ENCODE data around the gene KIAA1191. TPM values are rescaled to one million over a fixed set of nuclear protein-coding genes. Genes with fewer than 3 reads are reported as not detected.
"Not testable (repeated sequence)": the region's sequence is repeated elsewhere in the genome, so short reads cannot be mapped to it uniquely, and the experiment has no call there.

KIAA1191 gene
- 60.7 TPM for polyA plus RNA-seq (ENCODE audit: insufficient read length)

GRCh38 chr5:176361437-176362232, at the start of gene KIAA1191:
Gene KIAA1191 (minus strand): TSS chr5:176361764. CDS start chr5:176359508, 2,256 bp downstream.
- peak; percentile 72 for DNase-seq (ENCODE audit: low read depth)

GRCh38 chr5:176410486-176411180, 49.1 kb upstream of the KIAA1191 start:
- no peak for DNase-seq (ENCODE audit: low read depth)

GRCh38 chr5:176409765-176410164, 48.2 kb upstream of the KIAA1191 start:
- no peak for DNase-seq (ENCODE audit: low read depth)

GRCh38 chr5:176408590-176408989, 47.0 kb upstream of the KIAA1191 start:
- DNase-seq (ENCODE audit: low read depth), result no peak

- DNase-seq (ENCODE audit: low read depth), result not testable (repeated sequence)
Observed at GRCh38 chr5:176408252-176408573, 46.6 kb upstream of the KIAA1191 start.

- no peak for DNase-seq (ENCODE audit: low read depth)
Observed at GRCh38 chr5:176407456-176408251, 46.1 kb upstream of the KIAA1191 start.

- no peak for DNase-seq (ENCODE audit: low read depth)
Observed at GRCh38 chr5:176406436-176407052, 45.0 kb upstream of the KIAA1191 start.

- DNase-seq (ENCODE audit: low read depth), result no peak
Observed at GRCh38 chr5:176405656-176406435, 44.3 kb upstream of the KIAA1191 start.

GRCh38 chr5:176401281-176402205, 40.0 kb upstream of the KIAA1191 start:
- no peak for DNase-seq (ENCODE audit: low read depth)

GRCh38 chr5:176400382-176401156, 39.0 kb upstream of the KIAA1191 start:
- no peak for DNase-seq (ENCODE audit: low read depth)

- no peak for DNase-seq (ENCODE audit: low read depth)
Observed at GRCh38 chr5:176397736-176398420, 36.3 kb upstream of the KIAA1191 start.

GRCh38 chr5:176396330-176396729, 34.8 kb upstream of the KIAA1191 start:
- no peak for DNase-seq (ENCODE audit: low read depth)

- DNase-seq (ENCODE audit: low read depth), result no peak
Observed at GRCh38 chr5:176394881-176395675, 33.5 kb upstream of the KIAA1191 start.

- DNase-seq (ENCODE audit: low read depth), result no peak
Observed at GRCh38 chr5:176394096-176394495, 32.5 kb upstream of the KIAA1191 start.

GRCh38 chr5:176392526-176392925, 31.0 kb upstream of the KIAA1191 start:
- no peak for DNase-seq (ENCODE audit: low read depth)

- no peak for DNase-seq (ENCODE audit: low read depth)
Observed at GRCh38 chr5:176391999-176392398, 30.4 kb upstream of the KIAA1191 start.

GRCh38 chr5:176391479-176391878, 29.9 kb upstream of the KIAA1191 start:
- DNase-seq (ENCODE audit: low read depth), result no peak
